GM19467 (cell line): Measurements from ENCODE around the gene LYPD8.

Source experiments
- ATAC-seq: cut with Tn5 transposase; IDR thresholded peaks from one replicate; pipeline ENCODE4 v1.9.1; 2021; ENCODE audit warnings: mild to moderate bottlenecking, moderate library complexity; ENCODE audit not compliant: unreplicated experiment

LYPD8 gene

DNA sequence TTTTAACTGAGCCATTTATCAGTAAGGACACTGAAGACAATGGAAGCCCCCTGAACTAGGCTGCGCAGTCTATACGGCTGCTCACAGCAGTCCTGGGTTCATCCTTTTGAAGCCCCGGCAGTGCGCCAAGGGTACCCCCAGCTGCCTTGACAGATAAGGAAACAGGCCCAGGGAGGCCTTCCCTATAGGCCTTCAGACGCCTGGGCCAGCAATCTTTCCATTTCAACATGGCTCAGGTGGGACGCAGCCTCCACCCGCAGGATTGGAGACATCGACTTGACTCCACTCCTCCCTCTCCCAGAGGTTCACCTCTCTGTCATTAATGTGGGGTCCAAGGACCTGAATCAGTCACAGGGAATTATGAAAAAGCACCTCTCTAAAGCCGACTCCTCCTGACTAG is 2.8 kb upstream of the LYPD8 start:
- ATAC-seq, result no peak

DNA sequence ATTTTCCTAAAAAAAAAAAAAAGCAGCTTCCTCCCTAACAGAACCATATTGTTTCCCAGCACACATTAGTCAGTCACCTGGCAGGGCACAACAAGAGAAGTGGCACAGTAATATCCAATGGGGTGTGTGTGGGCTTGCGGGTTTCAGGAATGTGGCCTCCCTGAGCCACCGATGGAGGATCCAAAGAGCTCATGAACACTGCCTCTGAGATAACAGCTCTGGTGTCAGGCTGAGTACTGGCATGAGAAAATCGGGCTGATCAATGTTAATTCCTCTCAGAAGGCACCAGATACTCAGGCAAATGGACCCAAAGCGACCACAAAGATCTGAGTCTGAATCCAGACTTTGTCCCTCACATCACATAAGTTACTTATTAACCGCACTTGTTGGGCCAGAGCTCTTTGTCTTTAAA is 2.2 kb upstream of the LYPD8 start:
- no peak for ATAC-seq

DNA sequence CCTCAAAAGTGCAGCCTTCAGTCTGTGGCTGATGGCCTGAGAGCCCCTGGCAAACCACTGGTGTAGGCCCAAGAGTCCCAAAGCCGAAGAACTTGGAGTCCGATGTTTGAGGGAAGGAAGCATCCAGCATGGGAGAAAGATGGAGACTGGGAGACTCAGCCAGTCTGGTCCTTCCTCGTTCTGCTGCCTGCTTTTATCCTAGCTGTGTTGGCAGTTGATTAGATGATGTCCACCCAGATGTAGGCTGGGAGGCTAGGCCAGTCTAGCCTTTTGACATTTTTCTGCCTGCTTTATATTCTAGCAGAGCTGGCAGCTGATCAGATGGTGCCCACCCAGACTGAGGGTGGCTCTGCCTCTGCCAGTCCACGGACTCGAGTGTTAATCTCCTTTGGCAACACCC is 1.1 kb upstream of the LYPD8 start:
- ATAC-seq, result no peak

DNA sequence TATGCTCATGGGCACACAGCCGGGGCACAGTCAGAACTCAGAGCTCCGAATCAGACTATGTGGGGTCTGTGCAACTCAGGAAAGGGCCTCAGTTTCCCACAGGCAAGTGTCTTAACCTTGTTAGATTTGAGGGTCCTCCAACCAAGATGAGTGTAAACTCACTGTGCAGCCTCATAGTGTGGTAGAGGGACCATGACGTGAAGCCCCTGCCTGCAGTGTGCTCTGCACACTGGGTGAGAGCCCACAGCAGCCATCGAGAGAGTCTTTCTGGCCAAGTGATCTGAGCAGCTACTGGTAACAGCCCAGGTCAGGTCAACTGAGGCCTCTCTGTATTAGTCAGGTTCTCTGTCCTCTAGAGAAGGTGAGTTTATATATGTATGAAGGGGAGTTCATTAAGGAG is 592 bp upstream of the LYPD8 start:
- ATAC-seq, result no peak

DNA sequence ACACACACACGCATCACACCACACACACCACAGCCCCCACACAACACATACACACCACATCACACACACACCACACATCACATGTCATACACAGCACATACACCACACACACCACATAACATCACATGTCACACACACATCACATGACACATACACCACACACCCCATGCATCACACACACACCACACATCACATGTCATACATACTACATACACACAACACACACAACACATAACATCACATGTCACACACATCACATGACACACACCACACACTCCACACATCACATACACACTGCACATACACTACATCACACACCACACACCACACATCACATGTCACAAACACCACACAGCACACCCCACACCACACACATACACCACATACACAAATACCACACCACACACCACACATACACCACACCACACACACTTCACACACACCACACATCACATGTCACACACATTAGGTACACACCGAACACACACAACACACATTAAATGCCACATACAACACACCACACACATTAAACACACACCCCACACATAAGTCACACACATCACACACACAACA is 1.8 kb downstream of the LYPD8 start:
- no peak for ATAC-seq

DNA sequence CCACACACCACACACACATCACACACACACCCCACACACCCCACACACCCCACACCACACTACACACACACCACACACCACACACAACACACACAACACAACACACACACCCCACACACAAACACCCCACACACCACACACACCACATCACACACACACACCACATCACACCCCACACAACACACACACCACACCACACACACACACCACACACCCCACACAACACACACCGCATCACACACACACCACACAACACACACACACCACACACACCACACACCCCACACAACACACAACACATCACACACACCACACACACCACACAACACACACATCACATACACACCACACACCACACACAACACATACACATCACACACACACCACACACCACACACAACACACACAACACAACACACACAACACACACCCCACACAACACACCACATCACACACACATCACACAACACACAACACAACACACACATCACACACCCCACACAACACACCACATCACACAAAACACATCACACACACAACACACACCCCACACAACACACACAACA is 2.4 kb downstream of the LYPD8 start:
- ATAC-seq, result no peak

DNA sequence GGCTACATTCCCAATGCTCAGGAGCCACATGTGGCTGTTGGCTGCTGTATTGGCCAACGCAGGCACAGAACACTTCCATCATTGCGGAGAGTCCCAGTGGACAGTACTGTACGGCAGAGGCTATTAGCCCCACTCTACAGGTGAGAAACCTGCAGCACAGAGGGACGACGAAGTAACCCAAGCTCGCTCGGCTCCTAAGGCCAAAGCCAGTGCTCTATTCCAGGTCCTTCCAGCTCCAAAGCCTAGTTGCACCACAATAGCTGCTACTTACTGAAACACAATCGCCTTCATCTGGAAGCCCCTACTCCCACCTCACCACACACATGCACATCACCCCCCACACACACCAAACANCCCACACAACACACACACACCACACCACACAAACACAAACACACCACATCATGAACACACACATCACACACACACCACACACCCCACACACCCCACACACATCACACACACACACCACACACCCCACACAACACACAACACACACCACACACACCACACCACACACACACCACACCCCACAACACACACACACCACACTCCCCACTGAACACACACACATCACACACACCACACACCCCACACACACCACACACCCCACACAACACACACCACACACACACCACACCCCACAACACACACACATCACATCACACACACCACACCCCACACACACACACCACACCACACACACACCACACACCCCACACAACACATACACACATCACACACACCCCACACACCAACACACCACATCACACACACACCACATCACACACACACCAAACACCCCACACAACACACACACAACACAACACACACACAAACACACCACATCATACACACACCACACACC is 3.2 kb downstream of the LYPD8 start:
- ATAC-seq, result no peak

DNA sequence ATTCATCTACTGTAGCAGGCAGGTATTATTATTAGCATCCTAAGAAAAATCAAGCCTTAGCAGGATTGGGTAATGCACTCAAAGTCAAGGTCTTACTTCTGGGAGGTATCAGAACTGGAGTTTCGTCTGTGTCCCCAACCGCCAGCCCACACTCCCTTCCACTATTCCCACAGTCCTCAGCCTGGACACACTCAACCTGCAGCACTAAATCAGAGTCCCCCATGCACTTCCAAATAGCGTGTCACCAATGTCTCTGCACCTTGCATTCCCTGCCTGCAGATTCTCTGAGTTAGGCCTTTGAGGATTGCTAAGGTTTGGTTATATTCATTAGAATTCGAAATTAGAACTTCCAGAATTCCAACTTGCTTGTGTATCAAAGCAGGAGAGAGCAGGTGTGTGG is 3.9 kb downstream of the LYPD8 start:
- no peak for ATAC-seq

DNA sequence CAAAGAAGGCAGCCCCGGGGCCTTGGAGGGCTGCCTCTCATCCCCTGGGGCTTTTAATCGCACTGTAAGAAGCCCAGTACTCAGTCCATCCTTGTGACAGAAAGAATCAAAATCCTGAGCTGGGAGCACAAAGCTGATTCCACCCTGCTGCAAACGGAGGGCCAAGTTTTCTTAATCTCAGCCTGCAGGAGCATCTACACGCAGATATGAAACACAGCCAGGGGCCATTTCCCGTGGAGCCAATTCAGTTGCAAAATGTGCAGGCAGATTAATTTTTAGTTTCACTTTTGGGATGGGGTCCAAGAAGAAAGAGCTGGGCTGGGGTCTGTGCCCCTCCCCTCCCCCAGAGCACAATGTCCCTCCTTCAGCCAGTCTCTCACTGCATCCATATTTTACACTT is 4.4 kb downstream of the LYPD8 start:
- ATAC-seq, result no peak

DNA sequence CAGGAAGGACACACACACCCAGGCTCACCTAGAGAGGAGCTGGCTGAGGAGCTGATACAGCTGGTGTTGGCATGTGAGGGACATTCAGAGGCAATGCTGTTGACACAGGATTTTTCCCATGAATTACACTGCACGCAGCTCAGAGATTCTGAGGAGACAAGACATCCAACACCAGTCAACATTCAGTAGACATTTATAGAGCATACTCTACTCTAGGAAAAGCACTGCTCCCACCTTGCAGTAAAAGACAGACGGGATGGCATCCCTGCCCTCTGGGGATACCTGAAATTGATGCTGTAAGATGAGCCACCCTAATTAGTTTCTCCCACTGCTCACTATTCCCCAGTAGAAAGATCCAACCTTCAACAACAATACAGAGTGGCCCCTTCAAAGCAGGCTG is 5.1 kb downstream of the LYPD8 start:
- ATAC-seq, result no peak

DNA sequence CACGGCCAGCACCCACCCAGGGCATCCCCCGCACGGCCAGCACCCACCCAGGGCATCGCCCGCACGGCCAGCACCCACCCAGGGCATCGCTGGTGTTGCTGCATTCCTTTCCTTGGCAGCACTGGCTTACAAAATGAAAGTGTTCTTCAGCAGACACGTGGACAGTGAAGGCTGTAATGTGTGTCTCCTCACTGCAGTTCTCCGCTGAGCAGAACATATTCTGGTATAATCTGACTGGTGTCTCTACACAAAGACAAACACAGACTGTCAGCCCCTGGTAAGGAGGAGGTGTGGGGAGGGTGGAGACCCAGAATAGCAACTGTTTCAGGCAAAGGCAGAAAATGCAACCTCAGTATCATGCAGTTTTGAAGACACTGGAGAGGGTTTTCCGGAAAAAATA is 7.3 kb downstream of the LYPD8 start:
- ATAC-seq, result no peak

DNA sequence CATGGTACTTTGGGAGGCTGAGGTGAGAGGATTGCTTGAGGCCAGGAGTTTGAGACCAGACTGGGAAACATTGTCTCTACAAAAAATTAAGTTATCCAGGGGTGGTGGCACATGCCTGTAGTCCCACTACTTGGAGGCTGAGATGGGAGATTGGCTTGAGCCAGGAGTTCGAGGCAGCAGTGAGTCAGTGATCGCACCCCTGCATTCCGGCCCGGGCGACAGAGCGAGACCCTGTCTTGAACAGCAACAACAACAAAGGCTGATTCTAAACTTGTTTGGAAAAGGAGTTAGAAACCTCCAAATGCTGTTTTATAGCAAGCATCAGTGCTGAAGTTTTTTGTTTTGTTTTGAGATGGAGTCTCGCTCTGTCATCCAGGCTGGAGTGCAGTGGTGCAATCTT is 14.7 kb downstream of the LYPD8 start:
- ATAC-seq, result no peak

DNA sequence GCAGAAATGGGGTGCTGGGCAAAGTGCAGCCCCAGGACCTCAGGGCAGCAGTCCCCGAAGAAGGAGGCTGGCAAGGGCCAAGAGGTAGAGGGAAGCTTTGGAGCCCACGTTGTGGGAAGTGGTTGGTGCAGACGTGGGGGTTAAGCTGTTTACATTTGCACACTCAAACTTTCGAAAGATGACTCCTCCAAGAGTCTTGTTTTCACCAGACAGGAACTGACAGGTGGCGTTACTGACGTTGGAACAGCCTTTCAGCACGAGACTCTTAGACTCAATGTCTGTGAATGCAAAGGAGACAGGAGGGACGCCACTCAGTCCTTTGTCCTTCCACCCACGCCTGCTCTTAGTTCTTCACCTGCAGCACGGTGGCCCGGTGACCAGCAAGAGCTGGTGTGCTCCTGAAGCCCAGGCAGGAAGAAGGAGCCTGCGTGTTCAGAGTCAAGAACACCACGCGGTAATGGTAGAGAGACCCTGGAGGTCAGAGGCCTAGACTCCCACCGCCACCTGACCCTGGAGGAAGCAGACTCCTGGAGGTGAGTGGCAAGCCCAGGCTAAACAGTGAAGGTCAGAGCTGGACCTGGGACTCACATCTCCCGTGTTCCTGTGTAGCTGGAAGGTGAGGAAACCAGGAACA is 15.9 kb downstream of the LYPD8 start:
- no peak for ATAC-seq

DNA sequence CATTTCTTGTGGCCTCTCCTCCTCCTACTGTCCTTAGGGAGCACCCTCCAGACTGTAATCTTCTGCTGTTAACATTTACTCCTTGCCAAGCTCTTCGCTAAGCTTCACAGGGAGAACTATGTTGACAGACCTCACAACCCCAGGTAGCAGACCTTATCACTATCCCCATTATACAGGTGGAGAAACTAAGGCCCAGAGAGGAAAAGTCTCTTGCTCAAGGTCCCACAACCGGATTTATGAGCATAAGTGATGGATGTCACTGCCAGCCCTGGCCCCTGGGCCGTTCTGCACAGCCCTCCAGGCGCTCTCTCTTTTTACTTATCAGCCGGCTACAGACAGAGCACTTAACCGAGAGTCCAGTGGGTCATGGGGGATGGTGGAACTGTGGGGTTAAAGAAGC is 18.1 kb downstream of the LYPD8 start:
- no peak for ATAC-seq

DNA sequence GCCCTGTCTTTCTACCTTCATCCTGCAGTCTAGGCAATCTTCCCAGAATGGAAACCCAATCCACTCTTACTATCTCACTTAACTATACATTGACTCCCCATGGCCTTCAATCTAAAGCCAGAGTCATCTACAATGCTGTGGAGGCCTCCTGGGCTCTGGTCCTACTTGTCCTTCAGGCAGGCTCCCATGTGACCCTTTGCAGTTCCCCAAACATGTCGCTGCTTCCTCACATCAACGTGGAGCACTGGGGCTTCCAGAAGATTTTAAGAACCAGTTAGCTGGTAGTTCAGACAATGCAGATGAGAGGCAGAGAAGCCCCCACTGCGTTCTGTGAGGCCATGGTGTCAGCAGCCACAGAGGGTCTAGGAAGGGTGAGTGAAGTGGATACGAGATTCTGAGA is 18.6 kb downstream of the LYPD8 start:
- ATAC-seq, result no peak

DNA sequence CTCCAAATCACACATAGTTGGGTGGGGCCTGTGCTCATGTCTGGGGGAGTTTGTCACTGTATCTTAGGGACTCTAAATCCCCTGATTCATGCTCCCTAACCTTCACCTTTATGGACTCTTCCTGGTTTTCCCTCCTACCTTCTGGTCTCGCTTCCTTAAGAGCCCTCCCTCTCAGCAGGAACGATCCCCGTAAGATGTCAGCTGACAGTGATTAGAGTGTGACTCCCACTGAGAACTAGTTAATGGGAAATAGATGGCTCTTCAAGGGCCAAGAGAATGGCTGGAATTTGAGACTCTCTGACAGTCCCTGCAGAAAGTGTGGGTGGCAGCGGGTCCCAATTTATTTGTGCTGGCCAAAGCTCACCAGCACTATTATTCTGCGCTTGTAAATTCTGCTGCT is 22.0 kb downstream of the LYPD8 start:
- no peak for ATAC-seq

DNA sequence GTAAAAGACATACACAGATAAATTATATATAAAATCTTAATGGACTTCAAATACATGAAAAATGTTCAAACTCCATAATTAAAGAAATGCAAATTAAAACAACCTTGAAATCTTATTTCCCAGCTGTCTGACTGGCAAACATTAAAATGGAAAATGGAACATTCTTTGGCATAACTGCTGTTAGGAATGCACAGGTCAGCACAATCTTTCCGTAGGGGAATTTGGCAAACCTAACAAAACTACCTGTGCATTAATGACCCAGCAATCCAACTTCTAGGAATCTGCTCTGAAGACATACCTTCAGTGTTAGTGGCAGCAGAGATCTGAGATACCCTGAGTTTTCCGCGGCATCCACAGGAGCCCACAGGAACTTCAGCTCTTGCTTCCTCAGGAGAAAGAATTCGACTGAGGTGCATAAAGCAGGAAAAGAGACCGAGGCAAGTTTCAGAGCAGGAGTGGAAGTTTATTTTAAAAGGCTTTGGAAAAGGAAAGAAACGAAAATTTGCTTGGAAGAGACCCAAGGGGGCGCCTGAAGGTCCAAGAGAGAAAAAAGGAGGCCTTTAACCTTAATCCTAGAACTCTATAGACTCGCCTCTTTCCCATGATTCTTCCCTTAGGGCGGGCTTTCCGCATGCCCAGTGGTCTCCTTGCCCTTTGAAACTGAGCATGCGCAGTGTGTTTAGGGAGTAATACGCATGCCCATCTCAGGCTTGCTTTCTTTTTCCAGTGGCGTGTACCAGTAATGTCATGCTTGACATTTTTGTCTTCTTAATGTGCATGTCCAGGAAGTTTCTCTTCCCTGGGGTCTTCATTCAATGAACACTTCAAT is 24.8 kb downstream of the LYPD8 start:
- no peak for ATAC-seq

DNA sequence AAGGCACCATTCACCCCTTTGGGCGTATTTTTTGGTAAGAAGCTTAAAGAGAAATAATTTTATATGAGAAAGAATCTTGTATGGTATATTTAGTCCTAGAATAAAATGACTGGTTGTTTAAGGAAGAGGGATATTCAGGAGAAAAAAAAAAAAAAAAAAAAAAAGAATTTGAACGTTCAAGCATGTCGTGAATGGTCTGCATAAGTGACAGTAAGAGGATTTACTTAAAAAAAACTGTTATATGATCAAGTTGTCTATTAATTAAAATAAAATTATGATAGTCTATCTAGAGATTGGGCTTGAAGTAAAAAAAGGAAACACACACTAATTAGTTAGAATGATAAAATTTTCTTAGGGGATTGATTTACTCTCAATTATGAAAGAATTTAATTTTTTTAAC is 41.3 kb downstream of the LYPD8 start:
- ATAC-seq, result no peak

DNA sequence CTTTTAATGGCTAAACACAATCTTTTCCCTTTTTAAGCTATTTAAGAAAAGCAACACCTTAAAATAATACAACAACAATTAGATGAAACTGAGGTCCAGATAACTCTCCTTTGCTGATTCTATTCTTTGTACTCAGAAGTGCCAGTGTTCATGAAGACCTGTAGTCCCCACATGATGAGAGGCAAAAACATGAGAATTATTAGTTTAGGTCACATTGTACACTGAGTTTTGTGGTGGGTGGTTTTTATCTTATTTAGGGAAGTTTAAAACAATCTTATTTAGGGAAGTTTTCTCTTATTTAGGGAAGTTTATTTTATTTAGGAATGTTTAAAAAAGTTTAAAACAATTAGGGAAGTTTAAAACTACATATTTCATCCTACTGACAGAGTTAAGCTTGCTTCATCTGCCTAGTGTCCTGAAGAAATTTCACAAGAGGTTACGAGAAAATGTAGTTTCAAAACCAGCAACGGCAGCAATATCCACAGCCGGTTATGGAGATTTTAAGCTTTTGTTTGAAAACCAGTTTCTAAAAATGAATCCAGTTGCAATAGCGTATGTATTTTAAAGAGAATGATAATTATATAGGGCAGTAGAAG is 45.2 kb downstream of the LYPD8 start:
- ATAC-seq, result no peak

DNA sequence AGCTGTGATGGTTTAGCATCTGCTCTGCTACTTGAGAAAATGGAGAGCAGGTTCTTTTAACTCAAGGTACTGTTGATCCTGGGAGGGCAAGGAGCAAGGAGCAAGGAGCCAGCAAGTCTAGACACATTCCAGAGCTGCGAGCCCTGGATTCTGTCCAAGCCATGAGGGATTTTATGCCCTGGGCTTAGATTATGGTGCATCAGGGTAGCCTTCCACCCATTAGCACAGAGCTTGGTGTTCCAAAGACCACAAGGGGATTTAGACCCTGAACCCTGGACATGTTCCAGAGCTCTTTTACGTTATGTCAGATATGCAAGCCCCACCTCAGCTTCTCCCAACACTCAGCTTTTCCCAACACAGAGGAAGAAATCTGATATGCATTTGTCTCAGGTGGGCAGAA is 51.0 kb downstream of the LYPD8 start:
- ATAC-seq, result no peak

DNA sequence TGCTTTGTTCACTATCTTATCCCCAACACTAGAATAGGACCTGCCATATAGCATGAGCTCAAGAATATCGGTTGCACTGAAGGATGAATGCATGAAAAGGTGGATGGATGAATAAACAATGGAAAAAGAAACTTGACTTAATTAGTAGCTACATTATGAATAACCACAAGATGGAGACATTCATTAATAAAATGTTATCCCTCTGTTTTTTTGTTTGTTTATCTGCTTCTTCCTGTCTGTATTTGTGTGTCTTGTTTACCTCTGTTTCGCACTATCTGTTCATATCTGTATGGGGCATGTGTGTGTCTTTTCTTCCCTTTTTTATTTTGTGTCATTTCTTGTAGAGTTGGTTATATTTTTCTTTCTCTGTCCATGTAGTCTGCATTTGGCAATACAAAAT is 51.9 kb downstream of the LYPD8 start:
- no peak for ATAC-seq
